HS-27A (cell line): ENCODE data around the gene ZNF248.

ENCODE experiments used
- DNase-seq: peaks from one replicate; pipeline ENCODE4 v3.0.0-alpha.2; 2012; ENCODE audit warnings: low read depth, missing footprints

ZNF248 gene

GRCh38 chr10:37821237-37821636, 36.2 kb downstream of the ZNF248 start:
- no peak for DNase-seq

GRCh38 chr10:37819797-37820196, 37.6 kb downstream of the ZNF248 start:
- DNase-seq, result no peak

GRCh38 chr10:37816290-37816689, 41.1 kb downstream of the ZNF248 start:
- no peak for DNase-seq

- DNase-seq, result no peak
These were observed 43.6 kb downstream of the ZNF248 start for GRCh38 chr10:37813763-37814162.

- no peak for DNase-seq
These were observed 45.1 kb downstream of the ZNF248 start for GRCh38 chr10:37812290-37812689.

- no peak for DNase-seq
These were observed 54.1 kb downstream of the ZNF248 start for GRCh38 chr10:37803269-37803668.

GRCh38 chr10:37801557-37801956, 55.9 kb downstream of the ZNF248 start:
- DNase-seq, result no peak

- DNase-seq, result no peak
These were observed 63.0 kb downstream of the ZNF248 start for GRCh38 chr10:37794305-37794976.

GRCh38 chr10:37789590-37789989, 67.8 kb downstream of the ZNF248 start:
- no peak for DNase-seq

- no peak for DNase-seq
These were observed 72.7 kb downstream of the ZNF248 start for GRCh38 chr10:37784678-37785077.

GRCh38 chr10:37780536-37780935, 76.9 kb downstream of the ZNF248 start:
- DNase-seq, result no peak

- no peak for DNase-seq
These were observed 80.4 kb downstream of the ZNF248 start for GRCh38 chr10:37777056-37777455.

- DNase-seq, result no peak
These were observed 81.8 kb downstream of the ZNF248 start for GRCh38 chr10:37775612-37776011.

- DNase-seq, result no peak
These were observed 83.1 kb downstream of the ZNF248 start for GRCh38 chr10:37774351-37774750.

- DNase-seq, result peak; percentile 51
These were observed 92.2 kb downstream of the ZNF248 start for GRCh38 chr10:37765216-37765615.

GRCh38 chr10:37763132-37763531, 94.3 kb downstream of the ZNF248 start:
- no peak for DNase-seq

- DNase-seq, result no peak
These were observed 95.1 kb downstream of the ZNF248 start for GRCh38 chr10:37762287-37762686.

- no peak for DNase-seq
These were observed 96.6 kb downstream of the ZNF248 start for GRCh38 chr10:37760817-37761216.

GRCh38 chr10:37758074-37758473, 99.3 kb downstream of the ZNF248 start:
- no peak for DNase-seq

- DNase-seq, result no peak
These were observed 102.7 kb downstream of the ZNF248 start for GRCh38 chr10:37754538-37755323.

GRCh38 chr10:37752334-37752875, 105.0 kb downstream of the ZNF248 start:
- DNase-seq, result no peak

- DNase-seq, result no peak
These were observed 109.2 kb downstream of the ZNF248 start for GRCh38 chr10:37748170-37748569.

GRCh38 chr10:37747081-37747480, 110.3 kb downstream of the ZNF248 start:
- no peak for DNase-seq
